ENCODE measurements around the gene ATG9A. TPM values are rescaled to one million over a fixed set of nuclear protein-coding genes. Genes with fewer than 3 reads are reported as not detected.
"Not testable (repeated sequence)": the region's sequence is repeated elsewhere in the genome, so short reads cannot be mapped to it uniquely, and the experiment has no call there.

Gene ATG9A
- polyA plus RNA-seq, 6 donors from 2014 or later = 12.6 to 25.4 (median 18.1) TPM

DNA sequence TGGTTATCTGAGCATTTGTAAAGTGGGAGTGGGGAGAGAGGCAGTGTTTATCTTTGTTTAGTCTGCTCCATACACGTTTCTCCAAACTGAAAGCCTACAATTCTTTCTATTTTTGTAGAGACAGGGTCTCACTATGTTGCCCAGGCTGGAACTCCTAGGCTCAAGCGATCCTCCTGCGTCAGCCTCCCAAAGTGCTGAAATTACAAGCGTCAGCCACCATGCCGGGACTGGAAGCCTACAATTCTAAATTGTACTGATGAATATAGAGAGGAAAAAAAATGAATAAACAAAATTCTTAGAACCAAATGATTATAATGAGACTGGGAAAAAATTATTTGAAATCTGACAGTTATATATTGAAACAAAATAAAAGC, 24.3 kb downstream of the ATG9A start:
- peaks cover 12 to 29% (median 21%) of the 10 kb centered on the region in 3 donors for H3K4me1 Mint-ChIP-seq

DNA sequence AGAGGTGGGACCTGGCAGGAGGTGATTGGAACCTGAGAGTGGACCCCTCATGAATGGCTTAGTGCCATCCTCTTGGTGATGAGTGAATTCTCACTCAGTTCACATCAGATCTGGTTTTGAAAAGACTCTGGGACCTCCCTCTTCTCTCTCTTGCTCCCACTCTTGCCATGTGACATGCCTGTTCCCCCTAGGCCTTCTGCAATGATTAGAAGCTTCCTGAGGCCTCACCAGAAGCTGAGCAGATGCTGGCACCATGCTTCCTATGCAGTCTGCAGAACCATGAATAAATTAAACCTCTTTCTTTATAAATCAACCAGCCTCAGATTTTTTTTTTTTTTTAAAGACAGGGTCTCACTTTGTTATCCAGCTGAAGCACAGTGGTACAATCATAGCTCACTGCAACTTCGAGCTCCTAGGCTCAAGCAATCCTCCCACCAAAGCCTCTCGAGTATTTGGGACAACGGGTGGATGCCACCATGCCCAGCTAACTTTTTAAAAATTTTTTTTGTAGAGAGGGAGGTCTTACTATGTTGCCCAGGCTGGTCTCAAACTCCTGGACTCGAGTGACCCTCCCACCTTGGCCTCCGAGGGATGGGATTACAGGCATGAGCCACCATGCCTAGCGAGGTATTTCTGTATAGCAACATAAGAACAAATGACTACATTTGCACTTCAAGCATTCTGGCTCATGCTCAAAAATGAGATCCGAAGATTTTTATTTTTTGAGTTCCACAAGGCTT, 24.8 kb downstream of the ATG9A start:
- DNase-seq (no peak), ATAC-seq (ENCODE audit: low read depth in 2 of 2) (no peak)
- Mint-ChIP-seq H3K36me3 (no peaks in the 10 kb centered on the region), H3K4me3 (peak overlapping the region in 2 of 8 donors; percentile 62 to 76), H3K27ac (peak overlapping the region in 1 of 6 donors; percentile 24), H3K4me1 (peaks cover 12 to 29% (median 21%) of the 10 kb centered on the region in 3 donors), H3K27me3 (peaks cover 0 to 8% (median 4%) of the 10 kb centered on the region in 3 donors), H3K9me3 (no peaks in the 10 kb centered on the region)

More for the DNA sequence above, 24.3 kb downstream of the ATG9A start:
- Mint-ChIP-seq H3K27ac (peak overlapping the region in 3 of 6 donors; percentile 19 to 89 (median 70)), H3K27me3 (peaks cover 0 to 5% (median 0%) of the 10 kb centered on the region in 3 donors), H3K36me3 (no peaks in the 10 kb centered on the region), H3K4me3 (peak overlapping the region in 5 of 8 donors; percentile 20 to 76 (median 62)), H3K9me3 (no peaks in the 10 kb centered on the region)
- DNase-seq (no peak), ATAC-seq (ENCODE audit: low read depth in 2 of 2) (no peak)

DNA sequence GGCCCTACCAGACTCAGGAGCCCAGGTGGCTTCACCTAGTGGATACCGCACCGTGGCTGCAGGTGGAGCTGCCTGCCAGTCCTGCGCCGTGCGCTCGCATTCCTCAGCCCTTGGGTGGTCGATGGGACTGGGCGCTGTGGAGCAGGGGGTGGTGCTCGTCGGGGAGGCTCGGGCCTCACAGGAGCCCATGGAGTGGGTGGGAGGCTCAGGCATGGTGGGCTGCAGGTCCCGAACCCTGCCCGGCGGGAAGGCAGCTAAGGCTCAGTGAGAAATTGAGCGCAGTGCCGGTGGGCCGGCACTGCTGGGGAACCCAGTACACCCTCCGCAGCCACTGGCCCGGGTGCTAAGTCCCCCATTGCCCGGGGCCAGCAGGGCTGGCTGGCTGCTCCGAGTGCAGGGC, 28.1 kb downstream of the ATG9A start:
- not testable (repeated sequence) for H3K9me3 Mint-ChIP-seq; H3K4me3 Mint-ChIP-seq; H3K27ac Mint-ChIP-seq; H3K36me3 Mint-ChIP-seq; ATAC-seq (ENCODE audit: low read depth in 2 of 2); DNase-seq
- H3K4me1 Mint-ChIP-seq = peaks cover 4 to 13% (median 4%) of the 10 kb centered on the region in 3 donors
- peaks cover 5 to 19% (median 17%) of the 10 kb centered on the region in 3 donors for H3K27me3 Mint-ChIP-seq

DNA sequence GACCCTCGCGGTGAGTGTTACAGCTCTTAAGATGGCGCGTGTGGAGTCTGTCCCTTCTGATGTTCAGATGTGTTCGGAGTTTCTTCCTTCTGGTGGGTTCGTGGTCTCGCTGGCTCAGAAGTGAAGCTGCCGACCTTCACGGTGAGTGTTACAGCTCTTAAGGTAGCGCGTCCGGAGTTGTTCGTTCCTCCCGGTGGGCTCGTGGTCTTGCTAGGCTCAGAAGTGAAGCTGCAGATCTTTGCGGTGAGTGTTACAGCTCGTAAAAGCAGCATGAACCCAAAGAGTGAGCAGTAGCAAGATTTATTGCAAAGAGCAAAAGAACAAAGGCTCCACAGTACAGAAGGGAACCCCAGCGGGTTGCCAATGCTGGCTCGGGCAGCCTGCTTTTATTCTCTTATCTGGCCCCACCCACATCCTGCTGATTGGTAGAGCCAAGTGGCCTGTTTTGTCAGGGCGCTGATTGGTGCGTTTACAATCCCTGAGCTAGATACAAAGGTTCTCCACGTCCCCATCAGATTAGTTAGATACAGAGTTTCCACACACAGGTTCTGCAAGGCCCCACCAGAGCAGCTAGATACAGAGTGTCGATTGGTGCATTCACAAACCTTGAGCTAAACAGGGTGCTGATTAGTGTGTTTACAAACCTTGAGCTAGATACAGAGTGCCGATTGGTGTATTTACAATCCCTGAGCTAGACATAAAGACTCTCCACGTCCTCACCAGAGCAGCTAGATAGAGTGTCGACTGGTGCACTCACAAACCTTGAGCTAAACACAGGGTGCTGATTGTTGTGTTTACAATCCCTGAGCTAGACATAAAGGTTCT, 28.7 kb downstream of the ATG9A start:
- H3K36me3 Mint-ChIP-seq; H3K9me3 Mint-ChIP-seq; DNase-seq; ATAC-seq (ENCODE audit: low read depth in 2 of 2); H3K4me1 Mint-ChIP-seq: not testable (repeated sequence)
- peak overlapping the region in 2 of 8 donors; percentile 29 to 53 for H3K4me3 Mint-ChIP-seq
- peak overlapping the region in 2 of 6 donors; percentile 11 to 38 for H3K27ac Mint-ChIP-seq
- peaks cover 5 to 19% (median 17%) of the 10 kb centered on the region in 3 donors for H3K27me3 Mint-ChIP-seq

DNA sequence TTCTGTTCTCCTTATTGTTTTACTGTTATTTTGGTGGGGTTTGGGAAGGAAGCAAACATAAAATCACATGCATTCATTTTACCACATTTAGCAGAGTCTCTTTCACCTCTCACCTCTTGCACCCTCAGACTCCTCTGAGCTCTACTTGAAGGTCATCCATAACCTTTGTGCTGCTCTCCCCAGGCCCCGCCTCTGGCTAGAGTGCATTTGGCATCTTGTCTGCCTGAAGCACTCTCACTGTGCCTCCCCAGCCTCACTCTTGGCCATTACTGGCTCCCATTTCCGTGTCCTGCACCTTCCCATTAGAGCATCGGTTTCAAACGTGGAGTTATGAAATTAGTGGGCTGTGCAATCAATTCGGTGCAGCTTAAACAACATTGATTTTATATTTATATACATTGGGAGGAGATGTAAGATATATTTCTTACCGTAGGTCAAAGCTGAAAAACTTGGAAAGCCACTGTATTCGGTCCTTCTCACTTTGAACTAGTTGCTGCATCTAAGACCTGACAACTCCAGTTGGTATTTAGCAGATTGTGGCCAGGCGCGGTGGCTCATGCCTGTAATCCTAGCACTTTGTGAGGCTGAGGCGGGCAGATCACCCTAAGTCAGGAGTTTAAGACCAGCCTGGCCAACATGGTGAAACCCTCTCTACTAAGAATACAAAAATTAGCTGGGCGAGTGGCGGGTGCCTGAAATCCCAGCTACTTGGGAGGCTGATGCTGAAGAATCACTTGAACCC, 29.8 kb downstream of the ATG9A start:
- no peaks in the 10 kb centered on the region for H3K9me3 Mint-ChIP-seq
- no peak overlapping the region for H3K27ac Mint-ChIP-seq
- no peak overlapping the region for H3K4me3 Mint-ChIP-seq
- ATAC-seq (ENCODE audit: low read depth in 2 of 2) = no peak
- no peak for DNase-seq
- no peaks in the 10 kb centered on the region for H3K36me3 Mint-ChIP-seq
- H3K27me3 Mint-ChIP-seq = peaks cover 5 to 19% (median 17%) of the 10 kb centered on the region in 3 donors
- peaks cover 0 to 3% (median 0%) of the 10 kb centered on the region in 3 donors for H3K4me1 Mint-ChIP-seq

DNA sequence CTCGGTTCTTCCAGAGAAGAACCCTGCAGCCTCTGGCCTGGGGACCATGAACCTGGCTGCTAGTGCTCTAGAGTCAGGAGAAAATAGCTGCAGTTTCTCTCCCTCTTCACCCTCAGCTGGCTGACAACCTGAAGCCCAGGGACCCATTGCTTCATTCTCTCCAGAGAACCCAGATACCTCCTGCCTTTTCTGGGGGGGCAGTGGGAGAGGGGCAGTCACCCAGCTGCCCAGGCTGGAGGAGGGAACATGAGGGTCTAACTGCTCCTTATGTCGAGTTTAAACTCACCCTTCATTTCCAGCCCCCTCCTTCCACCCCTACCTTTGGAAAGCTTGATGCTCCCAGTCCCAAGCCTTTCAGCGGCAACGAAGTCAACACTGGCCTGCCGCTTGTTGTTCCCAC, 30.5 kb downstream of the ATG9A start:
- Mint-ChIP-seq H3K9me3 (no peaks in the 10 kb centered on the region), H3K4me1 (peaks cover 0 to 3% (median 0%) of the 10 kb centered on the region in 3 donors), H3K4me3 (no peak overlapping the region), H3K27ac (no peak overlapping the region), H3K27me3 (peaks cover 5 to 19% (median 17%) of the 10 kb centered on the region in 3 donors), H3K36me3 (no peaks in the 10 kb centered on the region)
- DNase-seq = no peak
- ATAC-seq (ENCODE audit: low read depth in 2 of 2) = no peak

DNA sequence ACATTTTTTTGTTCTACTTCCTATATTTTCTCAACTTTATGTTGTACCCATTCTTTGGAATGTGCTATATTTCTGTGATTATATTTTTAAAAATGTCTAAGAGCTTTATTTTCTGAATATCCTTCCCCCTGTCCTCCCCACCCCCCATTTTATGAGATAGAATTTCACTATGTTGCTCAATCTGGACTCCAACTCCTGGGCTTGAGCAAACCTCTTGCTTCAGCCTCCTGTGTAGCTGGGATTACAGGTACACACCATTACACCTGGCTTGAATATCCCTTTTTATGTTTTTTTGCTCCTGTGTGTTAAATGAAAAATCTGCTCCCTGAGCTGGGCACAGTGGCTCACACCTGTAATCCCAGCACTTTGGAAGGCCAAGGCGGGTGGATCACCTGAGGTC, 32.0 kb downstream of the ATG9A start:
- H3K36me3 Mint-ChIP-seq = no peaks in the 10 kb centered on the region
- no peak overlapping the region for H3K27ac Mint-ChIP-seq
- H3K4me1 Mint-ChIP-seq = peaks cover 0 to 3% (median 0%) of the 10 kb centered on the region in 3 donors
- ATAC-seq (ENCODE audit: low read depth in 2 of 2) (no peak), DNase-seq (no peak)
- no peaks in the 10 kb centered on the region for H3K9me3 Mint-ChIP-seq
- H3K27me3 Mint-ChIP-seq = peaks cover 5 to 19% (median 17%) of the 10 kb centered on the region in 3 donors
- no peak overlapping the region for H3K4me3 Mint-ChIP-seq

DNA sequence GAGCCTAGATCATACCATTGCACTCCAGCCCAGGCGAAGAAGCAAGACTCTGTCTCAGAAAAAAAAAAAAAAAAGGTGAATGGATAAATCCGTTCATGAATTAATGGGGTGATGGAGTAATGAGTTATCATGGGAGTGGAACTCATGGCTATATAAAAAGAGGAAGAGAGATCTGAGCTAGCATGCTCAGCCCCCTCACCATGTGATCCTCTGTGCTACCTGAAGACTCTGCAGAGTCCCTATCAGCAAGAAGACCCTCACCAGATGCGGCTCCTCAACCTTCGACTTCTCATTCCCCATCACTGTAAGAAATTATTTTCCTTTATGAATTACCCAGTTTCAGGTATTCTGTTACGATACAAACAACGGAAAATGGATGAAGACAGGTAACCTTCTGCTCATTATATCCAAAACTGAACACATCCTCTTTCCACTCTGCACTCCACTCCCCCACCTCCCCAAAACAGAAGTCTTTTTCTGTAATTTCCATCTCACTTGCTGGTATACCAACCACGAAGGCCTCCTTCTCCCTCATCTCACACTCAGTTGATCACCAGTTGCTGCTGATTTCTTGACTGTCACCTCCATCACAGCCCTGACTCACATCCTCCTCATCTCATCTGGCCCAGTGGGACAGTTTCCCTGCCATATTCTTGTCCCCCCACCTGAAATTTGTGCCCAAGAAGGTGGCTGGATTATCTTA, 42.5 kb downstream of the ATG9A start:
- no peak for DNase-seq
- H3K4me1 Mint-ChIP-seq = peaks cover 11 to 21% (median 13%) of the 10 kb centered on the region in 3 donors
- H3K36me3 Mint-ChIP-seq = peaks cover 0 to 5% of the 10 kb centered on the region in 2 donors
- H3K27me3 Mint-ChIP-seq = no peaks in the 10 kb centered on the region
- peak overlapping the region; percentile 18 to 91 (median 56) for H3K27ac Mint-ChIP-seq
- peak; percentile 58 to 79 for ATAC-seq (ENCODE audit: low read depth in 2 of 2)
- H3K9me3 Mint-ChIP-seq = no peaks in the 10 kb centered on the region
- peak overlapping the region in 1 of 8 donors; percentile 53 for H3K4me3 Mint-ChIP-seq

DNA sequence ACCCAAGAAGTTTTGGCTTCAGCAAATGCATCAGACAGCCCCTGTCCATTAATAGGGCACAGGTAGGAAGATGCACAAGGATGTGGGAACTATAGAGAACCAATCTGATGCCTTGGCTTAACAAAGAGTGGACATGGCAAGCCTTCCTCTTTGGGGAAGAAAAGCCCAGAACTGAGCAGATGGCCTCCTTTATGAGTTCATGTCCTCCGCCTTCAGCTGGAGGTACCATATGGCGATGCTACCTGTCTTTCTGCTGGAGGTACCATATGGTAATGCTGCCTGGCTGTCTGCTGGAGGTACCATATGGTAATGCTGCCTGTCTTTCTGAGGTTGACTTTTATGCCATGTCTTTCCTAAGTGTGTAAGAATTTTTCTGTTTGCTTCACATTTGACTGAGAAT, 45.3 kb downstream of the ATG9A start:
- no peaks in the 10 kb centered on the region for H3K9me3 Mint-ChIP-seq
- H3K27ac Mint-ChIP-seq = peak overlapping the region in 4 of 6 donors; percentile 5 to 79 (median 42)
- peaks cover 10 to 15% of the 10 kb centered on the region in 2 donors for H3K36me3 Mint-ChIP-seq
- ATAC-seq (ENCODE audit: low read depth in 2 of 2) (no peak), DNase-seq (no peak)
- H3K4me1 Mint-ChIP-seq = peaks cover 26 to 32% (median 26%) of the 10 kb centered on the region in 3 donors
- peak overlapping the region in 1 of 8 donors; percentile 33 for H3K4me3 Mint-ChIP-seq
- no peaks in the 10 kb centered on the region for H3K27me3 Mint-ChIP-seq

DNA sequence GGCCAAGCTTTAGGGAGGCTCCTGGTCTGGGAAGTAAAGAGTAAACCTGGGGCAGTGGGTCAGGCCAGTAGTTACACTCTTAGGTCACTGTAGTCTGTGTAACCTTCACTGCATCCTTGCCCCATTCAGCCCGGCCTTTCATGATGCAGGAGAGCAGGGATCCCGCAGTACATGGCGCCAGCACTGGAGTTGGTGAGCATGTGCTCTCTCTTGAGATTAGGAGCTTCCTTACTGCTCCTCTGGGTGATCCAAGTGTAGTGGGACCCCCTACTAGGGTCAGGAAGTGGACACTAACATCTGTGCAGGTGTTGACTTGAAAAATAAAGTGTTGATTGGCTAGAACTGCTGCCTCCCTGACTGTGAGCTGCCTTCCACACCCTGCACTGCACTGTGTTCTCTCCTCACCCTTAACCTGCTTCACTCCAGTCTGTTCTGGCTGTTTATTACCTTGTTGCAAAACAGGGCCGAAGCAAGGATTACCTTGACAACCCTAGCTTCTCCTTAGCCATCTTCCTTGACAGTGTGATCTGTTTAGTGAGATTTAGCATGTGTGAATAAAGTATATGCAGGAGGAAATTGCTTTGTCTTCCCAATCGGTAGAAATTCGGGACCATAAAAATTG, 46.2 kb downstream of the ATG9A start:
- Mint-ChIP-seq H3K9me3 (no peaks in the 10 kb centered on the region), H3K4me3 (peak overlapping the region in 1 of 8 donors; percentile 12), H3K4me1 (peaks cover 31 to 38% (median 32%) of the 10 kb centered on the region in 3 donors), H3K27ac (peak overlapping the region in 3 of 6 donors; percentile 9 to 71 (median 32)), H3K27me3 (no peaks in the 10 kb centered on the region), H3K36me3 (peaks cover 10 to 15% of the 10 kb centered on the region in 2 donors)
- no peak for ATAC-seq (ENCODE audit: low read depth in 2 of 2)
- DNase-seq = no peak

DNA sequence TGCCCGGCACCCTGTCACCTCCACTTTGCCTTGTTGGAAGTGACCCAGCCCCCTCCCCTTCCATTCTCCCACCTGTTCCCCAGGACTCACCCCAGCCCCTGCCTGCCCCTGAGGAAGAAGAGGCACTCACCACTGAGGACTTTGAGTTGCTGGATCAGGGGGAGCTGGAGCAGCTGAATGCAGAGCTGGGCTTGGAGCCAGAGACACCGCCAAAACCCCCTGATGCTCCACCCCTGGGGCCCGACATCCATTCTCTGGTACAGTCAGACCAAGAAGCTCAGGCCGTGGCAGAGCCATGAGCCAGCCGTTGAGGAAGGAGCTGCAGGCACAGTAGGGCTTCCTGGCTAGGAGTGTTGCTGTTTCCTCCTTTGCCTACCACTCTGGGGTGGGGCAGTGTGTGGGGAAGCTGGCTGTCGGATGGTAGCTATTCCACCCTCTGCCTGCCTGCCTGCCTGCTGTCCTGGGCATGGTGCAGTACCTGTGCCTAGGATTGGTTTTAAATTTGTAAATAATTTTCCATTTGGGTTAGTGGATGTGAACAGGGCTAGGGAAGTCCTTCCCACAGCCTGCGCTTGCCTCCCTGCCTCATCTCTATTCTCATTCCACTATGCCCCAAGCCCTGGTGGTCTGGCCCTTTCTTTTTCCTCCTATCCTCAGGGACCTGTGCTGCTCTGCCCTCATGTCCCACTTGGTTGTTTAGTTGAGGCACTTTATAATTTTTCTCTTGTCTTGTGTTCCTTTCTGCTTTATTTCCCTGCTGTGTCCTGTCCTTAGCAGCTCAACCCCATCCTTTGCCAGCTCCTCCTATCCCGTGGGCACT, 46.9 kb downstream of the ATG9A start:
- ATAC-seq (ENCODE audit: low read depth in 2 of 2) (no peak), DNase-seq (no peak)
- H3K4me3 Mint-ChIP-seq = peak overlapping the region in 1 of 8 donors; percentile 12
- peaks cover 10 to 15% of the 10 kb centered on the region in 2 donors for H3K36me3 Mint-ChIP-seq
- peak overlapping the region in 2 of 6 donors; percentile 9 to 71 for H3K27ac Mint-ChIP-seq
- peaks cover 33 to 40% (median 36%) of the 10 kb centered on the region in 3 donors for H3K4me1 Mint-ChIP-seq
- H3K9me3 Mint-ChIP-seq = no peaks in the 10 kb centered on the region
- no peaks in the 10 kb centered on the region for H3K27me3 Mint-ChIP-seq

Data from naive B cell (primary cell).